ENCODE results near the gene MAFG. TPM values are rescaled to one million over a fixed set of nuclear protein-coding genes. Genes with fewer than 3 reads are reported as not detected.
A peak's percentile ranks its signal among the peaks of the same experiment; 100 is the strongest.

Gene MAFG
- total and polyA plus RNA-seq, 9 of the 15 experiments (the other 6 are each of a cell fraction or from before 2014, with no cell fraction given) = 1.1 to 58.1 (median 24.9) TPM

GRCh38 chr17:81931189-81931556 is 3.6 kb upstream of the MAFG start:
- Histone ChIP-seq H2AFZ (ENCODE audit: low read depth, low read length) (no peak overlapping the region), H3K4me3 (no peak overlapping the region), H4K20me1 (replicated peaks; ENCODE audit: control insufficient read depth, insufficient read depth, low read length) (peaks cover 10% of the 10 kb centered on the region), H3K4me1 (replicated peaks in 1 of 2; ENCODE audit: control insufficient read depth in 2 of 2, insufficient read depth in 2 of 2, low read length in 2 of 2) (peaks cover 36 to 96% of the 10 kb centered on the region in 2 experiments), H3K27ac (ENCODE audit: extremely low read depth, low read depth, low read length) (no peak overlapping the region), H3K27me3 (ENCODE audit: control insufficient read depth in 2 of 2, insufficient read depth in 2 of 2, low read length in 2 of 2) (no peaks in the 10 kb centered on the region), H3K36me3 (ENCODE audit: control insufficient read depth, insufficient read depth, low read length) (peaks cover 36% of the 10 kb centered on the region; the same call in 2 of the 3 replicates), H3K9ac (ENCODE audit: insufficient read depth in 1 of 2, low read depth in 2 of 2, low read length in 2 of 2) (peak overlapping the region in 1 of 2 experiments; percentile 19; a peak in 1 of 4 replicates), H3K9me1 (ENCODE audit: control insufficient read depth, insufficient read depth, low read length) (peaks cover 13% of the 10 kb centered on the region), H3K4me2 (ENCODE audit: insufficient read depth, low read length) (no peak overlapping the region), H3K79me2 (ENCODE audit: control insufficient read depth, insufficient read depth, low read length) (peaks cover 44% of the 10 kb centered on the region), H3K9me3 (replicated peaks; ENCODE audit: control insufficient read depth, insufficient read depth, low read depth, low read length) (no peaks in the 10 kb centered on the region)
- WGBS (ENCODE audit: insufficient coverage, low coverage, missing lambda C conversion rate) = 77% methylated on average over 11 of the region's 13 CpGs
- no peak for FAIRE-seq
- no peak for DNase-seq (ENCODE audit: extremely low read depth in 1 of 4, low spot score in 3 of 4)
- ATAC-seq = no peak
- intact Hi-C loops (cut with micrococcal nuclease) = no loop called here
- TF ChIP-seq POLR2G (IDR thresholded peaks at IDR 0.05; ENCODE audit: low read depth, low read length) = peak; percentile 86
- TF ChIP-seq RBM14 (IDR thresholded peaks at IDR 0.05; ENCODE audit: borderline replicate concordance, insufficient read depth, low read depth, low read length) = 0 out of 2 replicates have a peak, but pooled peaks have one; percentile 15
- no peak for TF ChIP-seq ZNF253 (CRISPR knock-in tag; conservative IDR thresholded peaks at IDR 0.05)
- peak; percentile 2 for TF ChIP-seq HMGN3 (IDR thresholded peaks at IDR 0.05; ENCODE audit: borderline replicate concordance, extremely low read depth, insufficient read length, low read depth, low read length)
- TF ChIP-seq TRIM24 (IDR thresholded peaks at IDR 0.05) = no peak
- 0 out of 2 replicates have a peak, but pooled peaks have one; percentile 33 for TF ChIP-seq RBFOX2 (IDR thresholded peaks at IDR 0.05; ENCODE audit: low read depth, low read length)
- no peak for TF ChIP-seq E2F3 (CRISPR knock-in tag; IDR thresholded peaks at IDR 0.05)
- no peak for TF ChIP-seq TAF7 (tag; IDR thresholded peaks at IDR 0.05)
- ChIA-PET POLR2A (interaction anchor here (0.6 to 2.3 kb wide), 3 partner anchors 15 to 227 kb away, joined by 3 to 7 read pairs (median 3); no protein-coding TSS in a partner anchor), CTCF (ENCODE audit: low intra/inter-chr PET ratio) (no interaction called here)
- BruUV-seq (replicated peaks) = no TSS peak
- in situ Hi-C loops (cut with MboI) = no loop called here
